Lower leg skin (tissue), 3 donors: ENCODE results near the gene PRDM16.

ENCODE experiments used
- CTCF ChIP-seq, 3 donors: fragments of 450-650 bp; IDR thresholded peaks; one replicate each; pipeline ENCODE4 v1.5.1; 2016; ENCODE audit warnings: antibody characterized with exemption in 3 of 3, mild to moderate bottlenecking in 3 of 3, moderate library complexity in 2 of 3
- POLR2A ChIP-seq, 2 donors: fragments of 450-650 bp; IDR thresholded peaks; one replicate each; pipeline ENCODE4 v1.6.1; 2016 to 2017; ENCODE audit warnings: antibody characterized with exemption in 2 of 2, mild to moderate bottlenecking in 1 of 2, moderate library complexity in 1 of 2

GRCh38 chr1:3162322-3162882 is 93.4 kb downstream of the PRDM16 start:
- no peak for TF ChIP-seq POLR2A (IDR thresholded peaks at IDR 0.05)
- no peak for TF ChIP-seq CTCF (IDR thresholded peaks at IDR 0.05)
